GM13976 (cell line): ENCODE measurements around the gene BCAS3.
"Not testable (repeated sequence)": the region's sequence is repeated elsewhere in the genome, so short reads cannot be mapped to it uniquely, and the experiment has no call there.

ENCODE experiments used
- DNase-seq: peaks from one replicate; pipeline ENCODE4 v3.0.0; 2012; ENCODE audit warnings: low spot score
- CTCF ChIP-seq: IDR thresholded peaks from 2 replicates; pipeline ENCODE4 v1.5.1; 2012; ENCODE audit warnings: borderline replicate concordance, mild to moderate bottlenecking; ENCODE audit not compliant: insufficient read depth; ENCODE audit errors: extremely low read depth, missing control alignments, control extremely low read depth
- in situ Hi-C: fragments of 300-500 bp; cut with MboI; formaldehyde crosslinking; loops from one replicate; pipeline ENCODE4 v1.12.0; 2022; ENCODE audit warnings: low sequenced_read_pairs, mixed read lengths, inconsistent platforms; ENCODE audit not compliant: unreplicated experiment

Gene BCAS3

DNA sequence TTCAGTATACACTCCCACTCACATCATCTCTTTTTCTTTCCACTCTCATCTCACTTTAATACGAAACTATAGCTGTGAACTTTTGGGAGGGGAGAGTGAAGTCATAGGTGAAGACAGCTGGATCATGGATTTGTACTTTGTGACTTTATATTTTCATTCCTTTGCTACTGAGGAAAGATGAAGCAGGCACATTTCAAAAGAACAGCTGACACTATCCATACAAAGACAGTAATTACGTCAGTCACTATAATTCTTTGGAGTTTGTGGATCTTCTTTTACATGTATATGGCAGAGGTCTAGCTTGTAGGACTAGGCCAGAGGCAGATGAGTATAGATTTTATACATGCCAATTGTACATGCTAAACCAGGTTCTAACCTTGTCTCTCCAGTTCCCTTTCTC is 346.3 kb downstream of the BCAS3 start:
- in situ Hi-C loops: loop anchor here (25.0 kb wide), 1 partner anchor 338 kb away; no protein-coding TSS in a partner anchor
- TF ChIP-seq CTCF: no peak
- no peak for DNase-seq

GRCh38 chr17:61026818-61027217 is 349.2 kb downstream of the BCAS3 start:
- in situ Hi-C loops: no loop called here
- no peak for DNase-seq
- TF ChIP-seq CTCF: no peak

- TF ChIP-seq CTCF: no peak
- in situ Hi-C loops: no loop called here
- DNase-seq: no peak
These were observed 351.5 kb downstream of the BCAS3 start for GRCh38 chr17:61029181-61029580.

GRCh38 chr17:61040666-61041065 is 363.0 kb downstream of the BCAS3 start:
- no peak for DNase-seq
- in situ Hi-C loops: no loop called here
- TF ChIP-seq CTCF: no peak

- DNase-seq, in situ Hi-C loops: not testable (repeated sequence)
These were observed 364.7 kb downstream of the BCAS3 start for GRCh38 chr17:61042348-61042747.

DNA sequence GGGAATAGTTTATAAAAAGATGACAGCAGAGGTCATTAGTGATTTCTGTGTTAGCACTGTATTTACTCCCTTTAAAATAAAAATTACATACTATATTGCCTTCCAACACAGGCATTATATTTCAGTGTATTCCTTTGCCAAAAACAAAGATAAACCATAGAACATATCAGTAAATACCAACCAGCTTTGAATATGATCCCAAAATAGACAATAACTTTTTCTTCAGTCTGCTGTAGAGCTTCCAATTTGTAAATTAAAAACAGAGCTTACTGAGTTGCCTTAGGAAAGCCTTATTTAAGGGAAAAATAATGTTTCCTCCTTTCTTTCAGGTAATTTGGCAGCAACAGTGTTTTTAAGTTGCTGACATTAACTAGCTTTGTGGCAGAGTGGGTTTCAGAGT is 369.9 kb downstream of the BCAS3 start:
- DNase-seq: no peak
- no peak for TF ChIP-seq CTCF
- in situ Hi-C loops: no loop called here

GRCh38 chr17:61048376-61049106 is 370.9 kb downstream of the BCAS3 start:
- DNase-seq: no peak
- in situ Hi-C loops: no loop called here
- no peak for TF ChIP-seq CTCF
